Stimulated activated CD8-positive, alpha-beta memory T cell treated with anti-CD3 and anti-CD28 coated beads, Interleukin-15, amount 100 ng/mL, for 24 hours (primary cell): Measurements from ENCODE around the gene POLR1C.
A peak's percentile ranks its signal among the peaks of the same experiment; 100 is the strongest.
"Not testable (repeated sequence)": the region's sequence is repeated elsewhere in the genome, so short reads cannot be mapped to it uniquely, and the experiment has no call there.

Experiments
- DNase-seq: peaks from one replicate; pipeline ENCODE4 v3.0.0-alpha.2; 2020; ENCODE audit warnings: low read depth

POLR1C gene

GRCh38 chr6:43509984-43510826 lies 6.7 kb upstream of the POLR1C start, which contains the start of gene LRRC73:
Gene LRRC73, minus strand, starts transcription at chr6:43510346. Its CDS starts 561 bp downstream, at chr6:43509785.
- DNase-seq: peak; percentile 65

- DNase-seq: no peak
Observed at GRCh38 chr6:43510827-43511163, 6.1 kb upstream of the POLR1C start.

- no peak for DNase-seq
Observed at GRCh38 chr6:43511824-43512415, 5.0 kb upstream of the POLR1C start.

- no peak for DNase-seq
Observed at GRCh38 chr6:43515808-43516207, 1.1 kb upstream of the POLR1C start.

- no peak for DNase-seq
Observed at GRCh38 chr6:43516367-43516696, 557 bp upstream of the POLR1C start.

DNA sequence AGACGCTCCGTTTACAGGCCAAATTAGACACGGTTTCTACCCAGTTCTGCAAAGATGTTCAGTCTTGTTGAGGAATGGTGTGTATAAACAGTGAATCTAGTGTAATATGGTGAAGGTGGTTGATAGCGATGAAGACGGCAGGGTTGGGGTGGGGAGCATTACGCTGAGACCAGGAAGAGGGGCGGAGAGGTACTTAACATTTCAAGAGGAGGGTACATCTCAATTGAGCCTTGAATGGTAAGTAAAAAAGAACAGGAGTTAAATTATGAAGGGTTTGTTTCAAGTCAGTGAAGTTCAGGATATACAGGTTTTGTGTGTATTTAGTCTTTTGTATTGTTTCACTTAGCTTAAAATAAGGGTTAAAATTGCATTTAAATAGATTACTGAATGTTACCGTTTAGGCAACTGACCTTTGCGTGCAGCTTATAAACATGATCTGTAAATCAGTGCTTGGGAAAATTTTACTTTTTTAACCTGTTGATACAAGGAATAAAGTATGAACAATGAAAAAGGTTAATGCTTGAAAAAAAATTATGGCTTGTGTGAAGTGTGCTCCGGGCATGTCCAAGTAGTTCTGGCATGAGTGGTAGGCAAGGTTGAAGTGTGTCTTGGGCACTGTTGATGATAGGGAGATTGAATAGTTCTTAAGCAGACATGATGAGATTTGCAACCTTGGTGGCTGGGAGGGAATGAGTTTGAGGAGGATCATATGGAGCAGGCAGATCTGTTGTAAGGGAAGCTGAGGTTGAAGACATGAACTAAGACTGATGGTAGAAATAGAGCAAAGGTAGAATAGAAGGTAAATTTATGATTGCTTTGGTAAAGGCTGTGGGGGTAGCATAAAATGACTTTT lies 842 bp downstream of the POLR1C start:
- no peak for DNase-seq

GRCh38 chr6:43520097-43520496 lies 3.2 kb downstream of the POLR1C start:
- no peak for DNase-seq

- DNase-seq: no peak
Observed at GRCh38 chr6:43521836-43522235, 4.9 kb downstream of the POLR1C start.

- no peak for DNase-seq
Observed at GRCh38 chr6:43522547-43523261, 5.8 kb downstream of the POLR1C start.

- DNase-seq: no peak
Observed at GRCh38 chr6:43523284-43523683, 6.4 kb downstream of the POLR1C start.

- DNase-seq: no peak
Observed at GRCh38 chr6:43524483-43524961, 7.6 kb downstream of the POLR1C start.

- DNase-seq: no peak
Observed at GRCh38 chr6:43532201-43532600, 15.3 kb downstream of the POLR1C start.

GRCh38 chr6:43538986-43539385 lies 22.1 kb downstream of the POLR1C start:
- not testable (repeated sequence) for DNase-seq

- not testable (repeated sequence) for DNase-seq
Observed at GRCh38 chr6:43539409-43539808, 22.5 kb downstream of the POLR1C start.

GRCh38 chr6:43540507-43540906 lies 23.6 kb downstream of the POLR1C start:
- DNase-seq: no peak

DNA sequence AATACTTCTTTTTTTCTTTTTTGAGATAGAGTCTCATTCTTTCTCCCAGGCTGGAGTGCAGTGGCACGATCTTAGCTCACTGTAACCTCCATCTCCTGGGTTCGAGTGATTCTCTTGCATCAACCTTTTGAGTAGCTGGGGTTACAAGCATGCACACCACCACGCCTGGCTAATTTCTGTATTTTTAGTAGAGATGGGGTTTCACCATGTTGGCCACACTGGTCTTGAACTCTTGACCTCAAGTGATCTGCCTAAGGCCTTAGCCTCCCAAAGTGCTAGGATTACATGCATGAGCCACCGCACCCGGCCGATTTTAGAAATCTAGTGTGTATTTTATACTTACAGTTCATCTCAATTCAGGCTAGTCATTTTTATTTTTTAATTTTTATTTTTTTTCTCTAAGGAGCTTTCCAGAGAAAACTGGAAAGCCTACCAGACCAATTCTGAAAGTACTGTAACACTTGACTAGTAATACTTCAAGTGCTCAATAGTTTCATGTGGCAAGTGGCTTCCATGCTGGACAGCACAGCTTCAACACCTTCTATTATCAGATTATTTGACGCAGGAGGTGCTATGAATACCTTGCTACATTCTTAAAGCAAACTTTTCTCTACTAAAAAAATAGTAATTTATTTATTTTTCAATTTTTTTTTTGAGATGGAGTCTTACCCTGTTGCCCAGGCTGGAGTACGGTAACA lies 25.0 kb downstream of the POLR1C start:
- no peak for DNase-seq

- no peak for DNase-seq
Observed at GRCh38 chr6:43544461-43544860, 27.6 kb downstream of the POLR1C start.

- no peak for DNase-seq
Observed at GRCh38 chr6:43547222-43547621, 30.3 kb downstream of the POLR1C start.

DNA sequence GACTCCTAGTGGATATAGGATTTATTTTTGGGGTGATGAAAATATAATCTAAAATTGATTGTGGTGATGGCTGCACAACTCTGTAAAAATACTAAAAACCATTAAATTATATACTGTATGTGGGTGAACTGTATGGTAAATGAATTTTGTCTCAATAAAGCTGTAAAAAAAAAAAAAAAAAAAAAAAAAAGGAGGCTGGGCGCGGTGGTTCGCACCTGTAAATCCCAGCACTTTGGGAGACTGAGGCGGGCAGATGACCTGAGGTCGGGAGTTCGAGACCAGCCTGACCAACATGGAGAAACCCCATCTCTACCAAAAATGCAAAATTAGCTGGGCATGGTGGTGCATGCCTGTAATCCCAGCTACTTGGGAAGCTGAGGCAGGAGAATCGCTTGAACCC lies 40.7 kb downstream of the POLR1C start:
- DNase-seq: not testable (repeated sequence)

DNA sequence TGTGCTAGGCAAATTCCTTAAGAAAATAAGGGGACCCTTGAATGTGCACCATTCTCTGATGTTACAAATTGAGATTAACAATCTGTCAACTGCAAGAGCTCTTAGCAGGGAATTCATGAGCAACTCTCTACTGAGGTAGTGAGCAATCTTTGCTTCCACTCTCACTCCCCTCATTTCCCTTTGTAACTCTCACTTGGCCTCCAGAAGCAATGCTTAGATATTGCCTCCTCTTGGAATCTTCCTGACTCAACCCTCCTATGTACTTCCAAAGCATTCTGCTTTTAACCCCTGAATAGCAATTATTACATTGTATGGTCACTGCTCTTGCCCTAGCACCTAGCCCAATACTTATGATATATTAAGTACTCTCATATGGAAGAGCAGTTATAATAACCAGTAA lies 42.4 kb downstream of the POLR1C start:
- DNase-seq: no peak

GRCh38 chr6:43570876-43571441 lies 54.1 kb downstream of the POLR1C start:
- no peak for DNase-seq
